GM19438 (cell line): Measurements from ENCODE around the gene VARS1.
"Not testable (repeated sequence)": the region's sequence is repeated elsewhere in the genome, so short reads cannot be mapped to it uniquely, and the experiment has no call there.

Experiments
- ATAC-seq: cut with Tn5 transposase; IDR thresholded peaks from one replicate; pipeline ENCODE4 v1.9.1; 2021; ENCODE audit warnings: low read depth; ENCODE audit not compliant: unreplicated experiment

Gene VARS1

DNA sequence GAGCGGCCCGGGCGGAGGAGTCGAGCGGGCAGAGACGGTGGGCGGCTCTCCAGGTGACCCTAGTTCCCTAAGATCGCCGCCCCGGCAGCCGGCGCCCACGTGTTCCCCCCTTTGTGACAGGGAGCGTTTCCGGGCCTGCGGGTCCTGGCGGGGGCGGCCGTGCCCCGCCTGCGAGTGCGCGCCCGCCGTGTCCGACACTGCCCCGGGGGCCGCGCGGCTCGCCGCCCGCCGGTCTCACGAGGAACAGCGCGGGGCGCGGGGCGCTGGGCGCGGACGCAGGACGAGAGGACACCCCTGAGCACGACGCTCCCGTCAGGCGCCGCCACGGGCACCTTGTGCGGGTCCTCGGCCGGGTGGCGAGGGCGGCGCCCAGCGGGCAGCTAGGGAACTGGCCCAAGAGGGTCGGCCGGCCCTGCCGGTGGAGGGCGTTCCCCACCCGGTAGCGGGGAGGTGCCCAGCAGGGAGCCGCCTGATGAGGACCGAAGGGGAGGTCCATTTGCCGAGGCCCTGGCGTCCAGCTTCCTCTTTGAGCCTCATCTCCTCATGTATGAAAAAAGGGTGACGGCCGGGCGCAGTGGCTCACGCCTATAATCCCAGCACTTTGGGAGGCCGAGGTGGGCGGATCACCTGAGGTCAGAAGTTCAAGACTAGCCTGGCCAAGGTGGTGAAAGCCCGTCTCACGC is at the start of gene VARS1:
VARS1 (minus strand) TSS at position 137 of the 683 bp plus-strand sequence. CDS start 535 bp downstream, outside the sequence.
- peak; percentile 75 for ATAC-seq

DNA sequence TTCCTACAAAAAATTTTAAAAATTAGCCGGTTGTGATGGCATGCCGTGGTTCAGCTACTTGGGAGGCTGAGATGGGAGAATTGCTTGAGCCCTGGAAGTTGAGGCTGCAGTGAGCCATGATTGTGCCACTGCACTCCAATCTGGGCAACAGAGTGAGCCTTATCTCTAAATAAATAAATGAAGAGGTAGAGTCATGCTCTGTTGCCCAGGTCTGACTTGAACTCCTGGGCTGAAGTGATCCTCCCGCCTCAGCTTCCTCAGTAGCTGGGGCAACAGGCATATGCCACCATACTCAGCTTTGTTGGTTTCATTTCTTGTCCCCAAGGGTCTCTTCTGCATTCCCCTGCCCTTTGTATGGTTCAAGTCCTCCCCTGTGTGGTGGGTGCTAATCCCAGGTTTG is 49.0 kb upstream of the VARS1 start:
- no peak for ATAC-seq

DNA sequence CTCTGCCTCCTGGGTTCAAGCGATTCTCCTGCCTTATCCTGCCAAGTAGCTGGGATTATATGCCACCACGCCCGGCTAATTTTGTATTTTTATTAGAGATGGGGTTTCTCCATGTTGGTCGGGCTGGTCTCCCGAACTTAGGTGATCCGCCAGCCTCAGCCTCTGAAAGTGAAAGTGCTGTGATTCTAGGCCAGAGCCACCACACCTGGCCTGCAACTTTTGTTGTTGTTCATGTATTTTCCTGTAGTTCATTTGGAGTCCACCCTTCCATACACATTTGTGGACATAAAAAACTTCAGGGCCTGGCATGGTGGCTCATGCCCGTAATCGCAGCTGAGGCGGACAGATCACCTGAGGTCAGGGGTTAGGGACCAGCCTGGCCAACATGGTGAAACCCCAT is 46.5 kb upstream of the VARS1 start:
- no peak for ATAC-seq

DNA sequence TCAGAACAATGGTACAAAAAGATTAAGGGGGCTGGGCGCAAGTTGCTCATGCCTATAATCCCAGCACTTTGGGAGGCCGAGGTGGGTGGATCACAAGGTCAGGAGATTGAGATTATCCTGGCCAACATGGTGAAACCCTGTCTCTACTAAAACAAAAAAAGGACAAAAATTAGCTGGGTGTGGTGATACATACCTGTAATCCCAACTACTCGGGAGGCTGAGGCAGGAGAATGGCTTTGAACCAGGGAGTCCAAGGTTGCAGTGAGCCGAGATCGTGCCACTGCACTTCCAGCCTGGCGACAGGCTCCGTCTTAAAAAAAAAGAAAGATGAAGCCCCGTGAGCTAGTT is 44.2 kb upstream of the VARS1 start:
- not testable (repeated sequence) for ATAC-seq

DNA sequence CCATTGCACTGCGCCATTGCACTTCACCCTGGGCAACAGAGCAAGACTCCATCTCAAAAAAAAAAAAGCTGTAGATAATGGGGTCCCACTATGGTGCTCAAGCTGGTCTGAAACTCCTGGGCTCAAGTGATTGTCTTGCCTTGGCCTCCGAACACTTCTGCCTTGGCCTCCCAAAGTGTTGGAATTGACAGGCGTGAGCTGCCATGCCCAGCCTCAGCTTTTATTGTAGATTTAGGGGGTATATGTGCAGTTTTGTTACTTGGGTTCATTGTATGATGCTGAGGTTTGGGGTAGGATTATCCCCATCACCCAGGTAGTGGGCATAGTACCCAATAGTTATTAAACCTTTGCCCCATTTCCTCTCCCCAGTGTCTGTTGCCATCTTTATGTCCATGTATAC is 43.4 kb upstream of the VARS1 start:
- ATAC-seq = no peak

DNA sequence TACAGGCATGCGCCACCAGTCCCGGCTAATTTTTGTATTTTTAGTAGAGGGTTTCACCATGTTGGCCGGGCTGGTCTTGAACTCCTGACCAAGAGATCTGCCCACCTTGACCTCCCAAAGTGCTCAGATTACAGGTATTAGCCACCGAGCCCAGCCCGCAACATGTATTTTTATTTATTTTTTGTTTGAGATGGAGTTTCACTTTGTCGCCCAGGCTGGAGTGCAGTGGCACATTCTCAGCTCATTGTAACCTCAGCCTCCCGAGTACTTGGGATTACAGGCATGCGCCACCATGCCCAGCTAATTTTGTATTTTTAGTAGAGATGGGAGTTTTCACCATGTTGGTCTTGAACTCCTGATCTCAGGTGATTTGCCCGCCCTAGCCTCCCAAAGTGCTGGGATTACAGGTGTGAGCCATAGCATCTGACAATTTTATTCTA is 42.6 kb upstream of the VARS1 start:
- ATAC-seq = not testable (repeated sequence)

DNA sequence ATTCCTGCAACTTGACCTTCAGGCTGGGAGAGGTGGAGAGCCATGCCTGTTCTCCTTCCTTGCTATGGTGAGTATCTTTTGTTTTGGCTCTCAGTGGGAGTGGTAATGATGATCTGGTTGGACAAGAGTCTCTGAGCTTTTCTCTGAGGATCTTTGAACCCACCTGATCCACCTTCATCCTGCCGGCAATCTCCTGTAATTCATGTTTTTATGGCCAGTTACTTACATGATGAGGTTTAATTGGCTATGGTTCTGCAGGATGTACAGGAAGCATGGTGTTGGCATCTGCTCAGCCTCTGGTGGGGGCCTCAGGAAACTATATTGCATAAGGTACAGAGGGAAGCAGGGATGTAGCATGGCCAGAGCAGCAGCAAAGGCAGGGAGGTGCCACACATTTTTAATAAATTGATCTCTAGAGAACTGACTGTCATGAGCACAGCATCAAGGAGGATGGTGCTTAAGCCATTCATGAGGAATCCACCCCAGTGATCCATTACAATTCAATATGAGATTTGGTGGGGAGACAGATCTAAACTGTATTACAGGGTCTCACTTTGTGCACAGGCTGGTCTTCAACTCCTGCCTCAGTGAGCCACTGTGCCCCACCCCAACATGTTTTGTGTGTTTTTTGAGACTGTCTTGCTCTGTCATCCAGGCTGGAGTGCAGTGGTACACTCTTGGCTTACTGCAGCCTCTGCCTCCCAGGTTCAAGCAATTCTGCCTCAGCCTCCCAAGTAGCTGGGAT is 42.0 kb upstream of the VARS1 start:
- no peak for ATAC-seq

DNA sequence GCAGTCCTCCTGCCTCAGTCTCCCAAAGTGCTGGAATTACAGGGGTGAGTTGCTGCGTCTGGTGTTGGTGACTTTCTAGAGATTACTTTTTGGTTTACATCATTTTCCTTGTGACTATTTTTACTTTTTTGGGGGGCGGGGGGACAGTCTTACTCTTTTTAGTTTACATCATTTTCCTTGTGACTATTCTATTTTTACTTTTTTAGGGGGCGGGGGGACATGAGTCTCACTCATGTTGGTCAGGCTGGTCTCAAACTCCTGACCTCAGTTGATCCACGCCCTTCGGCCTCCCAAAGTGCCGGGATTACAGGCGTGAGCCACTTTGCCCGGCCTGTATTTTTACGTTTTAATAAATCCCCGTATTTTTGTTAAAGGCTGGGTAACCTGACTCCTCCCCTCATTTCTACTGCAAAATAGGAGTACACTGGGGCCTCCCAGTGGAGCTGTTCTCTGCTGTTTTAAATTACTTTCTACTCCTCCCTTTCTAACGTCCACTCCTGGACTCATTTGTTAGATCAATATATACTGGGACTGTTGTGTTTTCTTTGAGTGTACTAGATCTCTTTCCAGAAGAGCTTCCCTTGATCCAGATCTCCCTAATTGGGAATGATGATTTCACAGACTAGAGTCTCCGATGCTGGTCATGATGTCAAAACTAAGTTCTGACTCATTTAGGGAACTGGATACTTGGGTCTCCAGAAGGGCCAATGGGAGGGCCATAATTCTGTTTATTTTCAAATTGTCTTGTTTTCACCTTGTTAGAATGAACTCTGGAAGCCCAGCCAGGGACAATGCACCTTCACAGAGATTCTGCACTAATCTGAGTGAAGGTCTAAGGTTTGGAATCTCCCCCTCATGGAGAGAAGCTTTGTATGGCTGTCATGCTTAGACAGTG is 41.2 kb upstream of the VARS1 start:
- no peak for ATAC-seq

DNA sequence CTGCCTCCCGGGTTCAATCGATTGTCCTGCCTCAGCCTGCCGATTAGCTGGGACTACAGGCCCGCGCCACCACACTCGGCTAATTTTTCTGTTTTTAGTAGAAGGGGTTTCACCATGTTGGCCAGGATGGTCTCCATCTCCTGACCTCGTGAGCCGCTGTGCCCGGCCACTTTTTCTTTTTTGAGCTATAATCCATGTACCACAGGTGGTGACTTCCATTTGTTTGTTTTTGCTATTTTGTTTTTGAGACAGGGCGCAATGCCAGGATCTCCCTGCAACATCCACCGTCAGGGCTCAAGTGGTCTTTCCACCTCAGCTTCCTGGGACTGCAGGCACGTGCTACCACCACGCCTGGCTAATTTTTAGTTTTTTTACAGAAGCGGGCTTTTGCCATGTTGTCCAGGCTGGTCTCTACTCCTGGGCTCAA is 40.5 kb upstream of the VARS1 start:
- ATAC-seq = no peak

DNA sequence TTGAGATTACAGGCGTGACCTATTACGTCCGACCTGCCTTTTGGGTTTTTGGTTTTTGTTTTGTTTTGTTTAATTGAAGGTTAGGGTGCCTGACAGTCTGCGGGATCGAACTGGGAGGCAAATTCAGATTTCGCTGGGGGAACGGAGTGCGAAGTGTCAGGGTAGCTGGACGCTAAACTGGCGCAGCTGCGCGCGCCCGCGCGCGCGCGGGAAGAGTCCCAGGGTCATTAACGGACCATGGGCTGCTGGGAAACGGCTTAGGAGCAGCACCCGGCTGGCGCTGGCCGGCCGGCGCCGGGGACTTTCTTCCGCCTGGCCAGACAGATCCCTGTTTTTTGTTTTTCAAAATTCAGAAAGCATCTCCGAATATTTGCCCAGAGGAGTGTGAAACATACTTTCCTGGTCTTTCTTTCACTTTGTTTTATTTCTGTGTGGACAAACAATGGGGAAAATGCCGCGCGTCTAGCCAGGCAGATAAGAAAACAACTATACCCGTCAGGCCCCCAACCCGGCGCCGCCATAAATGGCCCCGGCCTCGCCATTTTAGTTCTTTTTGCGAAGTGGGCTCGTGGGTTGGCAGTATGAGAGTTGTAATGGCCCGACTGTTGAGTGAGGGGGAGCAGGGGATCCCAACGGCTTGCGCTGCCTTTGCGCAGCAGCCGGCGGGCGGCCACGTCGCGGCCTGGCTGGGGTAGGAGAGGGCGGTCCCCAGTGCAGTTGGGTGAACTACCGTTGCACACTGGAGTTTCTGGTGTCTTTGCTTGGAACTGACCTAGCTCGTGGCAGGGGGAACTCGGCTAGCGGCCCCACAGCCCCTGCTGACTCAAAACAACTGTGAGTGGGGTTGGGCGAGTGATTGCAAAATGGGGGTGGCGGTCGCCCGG is 39.1 kb upstream of the VARS1 start:
- ATAC-seq = no peak

DNA sequence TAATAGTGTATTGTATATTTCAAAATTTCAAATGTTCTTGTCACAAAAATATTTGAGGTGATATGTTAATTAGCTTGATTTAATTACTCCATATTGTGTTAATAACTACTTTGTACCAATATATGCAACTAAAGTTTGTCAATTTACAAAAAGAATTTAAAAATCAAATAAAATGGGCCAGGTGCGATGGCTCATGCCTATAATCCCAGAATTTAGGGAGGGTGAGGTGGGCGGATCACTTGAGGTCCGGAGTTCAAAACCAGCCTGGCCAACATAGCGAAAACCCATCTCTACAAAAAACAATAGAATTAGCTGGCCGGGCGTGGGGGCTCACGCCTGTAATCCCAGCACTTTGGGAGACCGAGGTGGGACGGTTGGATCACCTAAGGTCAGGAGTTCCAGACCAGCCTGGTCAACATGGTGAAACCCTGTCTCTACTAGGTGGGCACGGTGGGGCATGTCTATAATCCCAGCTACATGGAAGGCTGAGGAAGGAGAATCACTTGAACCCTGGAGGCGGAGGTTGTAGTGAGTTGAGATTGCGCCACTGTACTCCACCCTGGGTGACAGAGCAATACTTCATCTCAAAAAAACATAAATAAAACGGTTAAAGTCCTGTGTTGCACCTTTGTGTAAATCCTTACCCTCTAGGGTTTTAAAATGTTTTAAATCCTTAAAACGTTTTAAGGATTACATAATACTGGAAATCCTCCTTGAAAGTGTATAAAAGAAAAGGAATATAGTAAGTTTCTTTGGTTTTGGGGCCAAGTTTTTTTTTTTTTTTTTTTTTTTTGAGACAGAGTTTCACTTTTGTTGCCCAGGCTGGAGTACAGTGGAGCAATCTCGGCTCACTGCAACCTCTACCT is 36.0 kb upstream of the VARS1 start:
- no peak for ATAC-seq

DNA sequence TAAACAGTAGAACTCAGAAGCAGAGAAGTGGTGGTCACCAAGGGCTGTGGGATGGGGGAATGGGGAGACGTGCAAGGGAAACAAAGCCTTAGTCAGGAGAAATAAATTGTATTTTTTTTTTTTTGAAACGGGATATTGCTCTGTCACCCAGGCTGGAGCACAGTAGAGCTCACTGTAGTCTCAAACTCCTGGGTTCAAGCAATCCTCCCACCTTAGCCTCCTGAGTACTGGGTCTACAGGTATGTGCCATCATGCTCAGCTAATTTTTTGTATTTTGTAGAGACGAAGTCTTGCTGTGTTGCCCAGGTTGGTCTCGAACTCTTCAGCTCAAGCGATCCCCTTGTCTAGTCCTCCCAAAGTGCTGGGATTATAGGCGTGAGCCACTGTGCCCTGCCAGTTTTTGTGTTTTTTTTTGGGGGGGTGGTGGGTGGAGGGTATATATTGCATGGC is 35.4 kb upstream of the VARS1 start:
- no peak for ATAC-seq

DNA sequence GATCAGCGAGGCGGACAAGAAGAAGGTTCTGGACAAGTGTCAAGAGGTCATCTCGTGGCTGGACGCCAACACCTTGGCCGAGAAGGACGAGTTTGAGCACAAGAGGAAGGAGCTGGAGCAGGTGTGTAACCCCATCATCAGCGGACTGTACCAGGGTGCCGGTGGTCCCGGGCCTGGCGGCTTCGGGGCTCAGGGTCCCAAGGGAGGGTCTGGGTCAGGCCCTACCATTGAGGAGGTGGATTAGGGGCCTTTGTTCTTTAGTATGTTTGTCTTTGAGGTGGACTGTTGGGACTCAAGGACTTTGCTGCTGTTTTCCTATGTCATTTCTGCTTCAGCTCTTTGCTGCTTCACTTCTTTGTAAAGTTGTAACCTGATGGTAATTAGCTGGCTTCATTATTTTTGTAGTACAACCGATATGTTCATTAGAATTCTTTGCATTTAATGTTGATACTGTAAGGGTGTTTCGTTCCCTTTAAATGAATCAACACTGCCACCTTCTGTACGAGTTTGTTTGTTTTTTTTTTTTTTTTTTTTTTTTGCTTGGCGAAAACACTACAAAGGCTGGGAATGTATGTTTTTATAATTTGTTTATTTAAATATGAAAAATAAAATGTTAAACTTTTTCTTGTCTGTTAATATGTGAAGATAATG is 34.2 kb upstream of the VARS1 start:
- ATAC-seq = no peak

DNA sequence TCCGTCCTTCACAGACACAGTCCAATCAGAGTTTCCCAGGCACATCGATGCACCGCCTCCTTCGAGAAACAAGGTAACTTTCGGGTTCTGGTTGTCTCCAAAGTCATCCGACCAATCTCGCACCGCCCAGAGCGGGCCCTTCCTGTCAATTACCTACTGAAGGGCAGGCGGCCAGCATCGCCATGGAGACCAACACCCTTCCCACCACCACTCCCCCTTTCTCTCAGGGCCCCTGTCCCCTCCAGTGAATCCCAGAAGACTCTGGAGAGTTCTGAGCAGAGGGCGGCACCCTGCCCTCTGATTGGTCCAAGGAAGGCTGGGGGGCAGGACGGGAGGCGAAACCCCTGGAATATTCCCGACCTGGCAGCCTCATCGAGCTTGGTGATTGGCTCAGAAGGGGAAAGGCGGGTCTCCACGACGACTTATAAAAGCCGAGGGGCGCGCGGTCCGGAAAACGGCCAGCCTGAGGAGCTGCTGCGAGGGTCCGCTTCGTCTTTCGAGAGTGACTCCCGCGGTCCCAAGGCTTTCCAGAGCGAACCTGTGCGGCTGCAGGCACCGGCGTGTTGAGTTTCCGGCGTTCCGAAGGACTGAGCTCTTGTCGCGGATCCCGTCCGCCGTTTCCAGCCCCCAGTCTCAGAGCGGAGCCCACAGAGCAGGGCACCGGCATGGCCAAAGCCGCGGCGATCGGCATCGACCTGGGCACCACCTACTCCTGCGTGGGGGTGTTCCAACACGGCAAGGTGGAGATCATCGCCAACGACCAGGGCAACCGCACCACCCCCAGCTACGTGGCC is 31.9 kb upstream of the VARS1 start, which contains the start of gene HSPA1B:
HSPA1B (plus strand) TSS at position 453 of the 794 bp plus-strand sequence; CDS start at position 666, 213 bp downstream.
- peak; percentile 54 for ATAC-seq

DNA sequence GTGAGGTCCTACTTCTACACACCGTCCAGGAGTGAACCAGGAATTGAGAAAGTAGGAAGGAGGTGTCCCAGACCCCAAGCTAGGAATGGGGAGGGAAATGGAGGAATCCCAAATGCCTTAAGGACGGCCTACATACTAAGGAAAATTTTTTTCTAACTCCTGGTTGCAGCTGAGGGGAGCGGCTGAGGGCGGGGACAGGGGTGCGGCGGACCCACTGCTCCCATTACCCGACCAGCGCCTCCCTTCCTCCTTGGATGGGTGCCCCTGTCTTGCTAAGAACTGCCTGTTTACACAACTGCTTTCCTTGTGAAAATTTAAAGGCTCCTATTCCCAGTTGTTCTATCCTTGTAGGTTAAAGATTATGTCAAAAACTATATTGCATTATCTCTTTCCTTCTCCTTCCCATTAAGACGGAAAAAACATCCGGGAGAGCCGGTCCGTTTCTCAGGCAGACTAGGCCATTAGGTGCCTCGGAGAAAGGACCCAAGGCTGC is 31.3 kb upstream of the VARS1 start:
- no peak for ATAC-seq

DNA sequence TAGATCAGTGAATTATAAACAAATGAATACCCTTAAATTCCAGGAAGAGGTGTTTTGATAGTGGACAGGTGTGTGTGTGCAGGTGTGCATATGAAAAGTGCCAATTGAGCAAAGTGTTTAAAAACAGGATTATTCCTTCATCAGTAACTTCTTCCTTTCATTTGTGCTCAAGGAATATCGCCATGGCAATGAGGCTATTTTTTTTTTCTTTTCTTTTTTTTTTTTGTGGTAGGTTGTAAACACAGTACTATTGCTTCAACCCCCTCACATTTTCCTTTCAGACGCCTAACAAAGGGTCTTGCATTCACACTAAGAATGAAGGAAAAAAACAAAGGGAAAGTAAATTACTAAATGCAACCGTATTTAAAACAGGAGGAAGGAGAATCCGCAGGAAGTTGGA is 30.0 kb upstream of the VARS1 start:
- ATAC-seq = no peak

DNA sequence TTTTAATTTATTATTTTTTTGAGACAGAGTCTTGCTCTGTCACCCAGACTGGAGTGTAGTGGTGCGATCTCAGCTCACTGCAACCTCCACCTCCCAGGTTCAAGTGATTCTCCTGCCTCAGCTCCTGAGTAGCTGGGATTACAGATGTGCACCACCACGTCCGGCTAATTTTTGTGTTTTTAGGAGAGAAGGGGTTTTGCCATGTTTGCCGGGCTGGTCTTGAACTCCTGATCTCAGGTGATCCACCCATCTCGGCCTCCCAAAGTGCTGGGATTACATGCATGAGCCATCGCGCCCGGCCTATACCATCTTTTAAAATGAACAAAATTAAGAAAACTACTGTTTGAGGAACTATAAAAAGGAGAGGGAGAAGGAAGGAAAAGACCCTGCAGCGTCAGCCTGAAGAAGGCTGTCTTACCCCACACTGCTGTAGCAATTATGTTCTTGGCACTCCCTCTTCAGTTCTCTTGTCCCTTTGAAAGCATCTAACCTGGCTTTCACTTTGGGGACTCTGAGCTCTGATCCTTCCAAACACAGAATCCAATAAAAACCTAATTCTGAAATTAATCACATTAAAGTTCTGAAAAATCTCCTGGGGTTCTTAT is 28.1 kb upstream of the VARS1 start:
- not testable (repeated sequence) for ATAC-seq
